AG09319 (cell line): ENCODE data around the gene SSU72.
A peak's percentile ranks its signal among the peaks of the same experiment; 100 is the strongest.

Source experiments
- DNase-seq: peaks from one replicate; pipeline ENCODE4 v3.0.0-alpha.2; 2010; ENCODE audit warnings: low read depth; ENCODE audit errors: extremely low read depth
- TF ChIP-seq, protein P1 (sequence below): IDR thresholded peaks from 2 replicates; pipeline ENCODE4 v1.5.1; 2011; ENCODE audit warnings: low read depth, mild to moderate bottlenecking, inconsistent platforms, low read length, moderate library complexity

SSU72 gene

DNA sequence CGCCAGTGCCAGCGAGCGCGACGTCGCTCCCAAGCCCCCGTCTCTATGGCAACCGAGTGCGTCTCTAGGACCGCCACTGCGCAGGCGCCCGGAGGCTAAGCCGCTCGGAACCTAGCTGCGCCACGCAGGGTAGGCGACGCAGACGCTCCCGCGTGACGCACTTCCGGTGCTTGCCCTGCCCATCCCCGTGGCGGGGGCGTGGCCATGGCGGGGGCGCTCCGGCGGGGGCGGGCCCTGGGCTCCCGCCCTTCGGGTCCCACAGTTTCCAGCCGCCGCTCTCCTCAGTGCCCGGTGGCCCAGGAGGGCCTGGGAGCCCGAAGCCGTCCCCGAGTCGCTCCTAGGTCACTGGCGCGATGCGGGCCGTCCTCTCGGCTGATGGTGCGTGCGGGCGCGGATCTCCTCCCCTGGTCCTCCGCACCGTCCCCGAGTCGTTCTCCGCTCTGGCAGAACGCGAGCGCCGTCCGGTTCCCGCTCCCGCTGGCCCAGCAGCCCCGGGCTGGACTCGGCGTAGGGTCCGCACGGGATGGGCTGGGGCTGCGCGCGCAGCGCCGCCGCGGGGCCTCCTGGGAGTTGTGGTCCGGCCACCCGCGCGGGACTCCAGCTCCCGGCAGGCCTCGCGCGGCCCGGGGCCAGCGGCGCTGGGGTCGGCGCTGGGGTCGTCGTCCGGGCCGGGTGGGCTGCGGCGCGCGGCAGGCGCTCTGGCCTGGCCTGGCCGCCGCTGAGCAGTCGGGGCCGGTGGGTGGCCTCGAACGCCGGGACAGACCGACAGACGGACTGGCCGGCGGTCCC is 40.8 kb upstream of the SSU72 start, which contains the start of gene MIB2:
Gene MIB2 (plus strand): TSS at position 245 of the 789 bp plus-strand sequence. CDS start 7,953 bp downstream, outside the sequence.
- peak; percentile 88 for DNase-seq
- TF ChIP-seq, protein P1, sequence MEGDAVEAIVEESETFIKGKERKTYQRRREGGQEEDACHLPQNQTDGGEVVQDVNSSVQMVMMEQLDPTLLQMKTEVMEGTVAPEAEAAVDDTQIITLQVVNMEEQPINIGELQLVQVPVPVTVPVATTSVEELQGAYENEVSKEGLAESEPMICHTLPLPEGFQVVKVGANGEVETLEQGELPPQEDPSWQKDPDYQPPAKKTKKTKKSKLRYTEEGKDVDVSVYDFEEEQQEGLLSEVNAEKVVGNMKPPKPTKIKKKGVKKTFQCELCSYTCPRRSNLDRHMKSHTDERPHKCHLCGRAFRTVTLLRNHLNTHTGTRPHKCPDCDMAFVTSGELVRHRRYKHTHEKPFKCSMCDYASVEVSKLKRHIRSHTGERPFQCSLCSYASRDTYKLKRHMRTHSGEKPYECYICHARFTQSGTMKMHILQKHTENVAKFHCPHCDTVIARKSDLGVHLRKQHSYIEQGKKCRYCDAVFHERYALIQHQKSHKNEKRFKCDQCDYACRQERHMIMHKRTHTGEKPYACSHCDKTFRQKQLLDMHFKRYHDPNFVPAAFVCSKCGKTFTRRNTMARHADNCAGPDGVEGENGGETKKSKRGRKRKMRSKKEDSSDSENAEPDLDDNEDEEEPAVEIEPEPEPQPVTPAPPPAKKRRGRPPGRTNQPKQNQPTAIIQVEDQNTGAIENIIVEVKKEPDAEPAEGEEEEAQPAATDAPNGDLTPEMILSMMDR = no peak

DNA sequence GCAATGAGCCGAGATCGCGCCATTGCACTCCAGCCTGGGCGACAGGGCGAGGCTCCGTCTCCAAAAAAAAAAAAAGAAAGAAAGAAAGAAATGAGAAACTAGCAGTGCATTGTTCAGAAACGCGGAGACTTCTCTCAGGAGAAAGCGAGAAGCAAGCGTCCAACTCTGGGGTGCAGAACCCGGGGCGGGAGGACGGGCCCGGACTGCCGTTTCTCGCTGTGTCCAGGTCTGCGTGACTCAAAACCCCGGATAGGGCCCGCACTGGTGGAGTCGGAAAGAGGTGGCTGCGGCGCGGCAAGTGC is 40.2 kb upstream of the SSU72 start:
- no peak for DNase-seq
- TF ChIP-seq, protein P1 = no peak

DNA sequence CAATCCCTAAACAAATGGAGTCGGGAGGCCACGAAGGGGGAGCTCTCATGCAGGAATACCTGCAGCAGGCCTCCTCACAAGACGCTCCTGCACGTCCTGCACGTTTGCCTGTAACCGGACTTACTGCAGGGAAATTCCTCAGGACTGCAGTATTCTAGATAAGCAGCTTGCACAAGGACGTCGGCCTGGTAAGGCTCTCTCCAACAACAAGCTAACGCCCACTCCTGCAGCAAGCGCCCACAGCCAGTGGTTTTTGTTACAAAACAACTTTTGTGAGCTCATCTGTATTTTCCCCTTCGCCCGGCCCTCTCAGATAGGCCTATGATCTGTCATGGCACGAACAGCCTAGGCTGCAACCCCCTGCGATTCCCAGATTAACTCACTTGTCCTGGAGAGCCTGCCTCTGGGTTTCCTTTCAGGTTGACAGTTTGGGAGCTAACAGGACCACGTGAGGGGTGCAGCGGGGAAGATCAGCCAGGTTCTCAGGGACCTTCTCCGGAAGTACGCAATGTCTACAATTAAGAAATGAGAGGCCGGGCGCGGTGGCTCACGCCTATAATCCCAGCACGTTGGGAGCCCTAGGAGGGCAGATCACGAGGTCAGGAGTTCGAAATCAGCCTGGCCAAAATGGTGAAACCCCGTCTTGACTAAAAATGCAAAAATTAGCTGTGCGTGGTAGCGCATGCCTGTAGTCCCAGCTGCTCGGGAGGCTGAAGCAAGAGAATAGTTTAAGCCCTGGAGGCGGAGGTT is 39.7 kb upstream of the SSU72 start:
- DNase-seq = peak; percentile 35
- TF ChIP-seq, protein P1 = no peak

DNA sequence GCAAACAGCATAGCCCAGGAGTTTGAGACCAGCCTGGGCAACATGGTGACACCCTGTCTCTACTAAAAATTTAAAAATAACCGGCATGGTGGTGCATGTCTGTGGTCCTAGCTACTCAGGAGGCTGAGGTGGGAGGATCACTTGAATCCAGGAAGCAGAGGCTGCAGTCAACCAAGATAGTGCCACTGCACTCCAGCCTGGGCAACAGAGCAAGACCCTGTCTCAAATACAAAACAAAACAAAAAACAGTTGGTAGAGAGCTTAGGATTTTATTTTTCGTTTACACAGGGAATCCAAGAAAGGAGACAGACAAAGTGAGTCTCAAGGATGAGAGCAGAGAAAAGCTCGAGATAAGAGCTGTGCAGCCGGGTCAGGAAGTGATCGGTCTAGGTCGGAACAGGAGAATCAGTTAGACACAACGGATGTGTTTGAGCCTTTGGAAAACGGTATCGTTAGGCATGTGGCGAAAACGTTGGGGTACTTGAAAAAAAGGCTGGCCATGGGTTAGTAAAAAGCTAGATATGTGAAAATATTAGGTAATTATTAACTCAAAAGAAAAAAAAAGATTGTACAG is 38.9 kb upstream of the SSU72 start:
- TF ChIP-seq, protein P1 = no peak
- no peak for DNase-seq

DNA sequence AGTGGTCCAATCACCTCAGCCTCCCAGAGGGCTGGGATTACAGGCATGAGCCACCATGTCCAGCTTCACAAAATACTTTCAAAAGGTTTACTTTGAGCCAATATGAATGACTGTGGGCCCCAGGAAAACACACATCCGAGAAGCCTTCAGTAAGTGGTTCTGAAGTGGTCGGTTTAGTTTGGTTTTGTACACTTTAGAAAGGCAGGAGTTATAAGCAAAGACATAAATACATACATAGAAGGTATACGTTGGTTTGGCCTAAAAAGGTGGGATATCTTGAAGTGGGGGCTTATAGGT is 37.4 kb upstream of the SSU72 start:
- TF ChIP-seq, protein P1 = no peak

DNA sequence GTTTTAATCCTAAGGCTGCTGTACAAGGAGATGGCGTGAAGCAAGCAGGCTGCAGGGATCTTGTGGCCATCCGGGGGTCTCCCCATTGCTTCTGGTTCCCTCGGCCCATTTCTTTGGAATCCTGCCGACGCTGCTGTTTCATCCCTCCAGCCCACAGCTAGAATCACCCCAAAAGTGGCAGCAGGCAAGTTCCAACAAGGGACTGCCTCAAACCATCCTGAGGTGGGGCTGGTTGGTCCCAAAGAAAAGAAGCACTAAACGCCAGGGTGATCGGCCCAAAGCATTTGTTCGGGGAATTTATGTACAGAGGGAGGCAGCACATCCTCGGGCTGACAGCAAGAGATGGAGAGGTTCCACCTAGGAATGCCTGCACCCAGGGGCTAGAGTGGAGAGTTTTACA is 36.1 kb upstream of the SSU72 start:
- no peak for DNase-seq

More for the DNA sequence above, 37.4 kb upstream of the SSU72 start:
- no peak for DNase-seq

More for the DNA sequence above, 36.1 kb upstream of the SSU72 start:
- TF ChIP-seq, protein P1 = no peak
